GM12878 (cell line): Measurements from ENCODE around the gene YDJC. TPM values are rescaled to one million over a fixed set of nuclear protein-coding genes. Genes with fewer than 3 reads are reported as not detected.

Source experiments
- ATAC-seq: fragments of 200-7000 bp; cut with Tn5 transposase; 3 replicates; pipeline ENCODE4 v1.9.1; 2020; ENCODE audit warnings: mild to moderate bottlenecking, moderate library complexity
- BruUV-seq: library from RNA; stranded (reverse); fragments of 400-500 nt; replicated peaks from 2 replicates; lab custom pipeline; 2021; lab: Mats Ljungman, UMichigan
- CTCF ChIA-PET: fragments of 300-600 bp; sonication (Branson Sonifier 250); formaldehyde crosslinking; extraction: SDS; loops from one replicate; lab custom pipeline; 2021; ENCODE audit warnings: inconsistent platforms; lab: Yijun Ruan, JAX
- POLR2A ChIA-PET: fragments of 350-600 bp; formaldehyde crosslinking; extraction: SDS; loops from one replicate; lab custom pipeline; 2021; ENCODE audit warnings: inconsistent platforms; lab: Charles Lee
- RAD21 ChIA-PET: fragments of 300-600 bp; sonication (Branson Sonifier 250); formaldehyde crosslinking; loops from one replicate; lab custom pipeline; 2023; ENCODE audit warnings: antibody characterized with exemption; ENCODE audit not compliant: unreplicated experiment; lab: Charles Lee
- SMC1A ChIA-PET: fragments of 300-600 bp; sonication (Branson Sonifier 250); formaldehyde crosslinking; loops from one replicate; lab custom pipeline; 2023; ENCODE audit not compliant: unreplicated experiment, uncharacterized antibody; lab: Charles Lee
- DNase-seq: peaks from one replicate; pipeline ENCODE4 v3.0.0-alpha.2; 2011; ENCODE audit warnings: low read depth, low spot score
- FAIRE-seq: peaks from 3 replicates; lab custom pipeline; 2011; peaks lifted over from hg19 to GRCh38; lab: Jason Lieb, UNC
- H2AFZ ChIP-seq: 2 replicates; pipeline ENCODE4 v1.6.0; 2011; ENCODE audit warnings: low read depth, low read length, control low read depth; ENCODE audit not compliant: control insufficient read depth
- H3K27ac ChIP-seq: 2 replicates; pipeline ENCODE4 v1.5.1; 2011; ENCODE audit warnings: control low read depth; ENCODE audit not compliant: control insufficient read depth, insufficient read depth
- H3K27me3 ChIP-seq, 2 experiments: replicated peaks in 1 of 2; 2 replicates each; pipeline versions ENCODE4 v1.6.0 to v1.6.1; 2011; ENCODE audit warnings: low read length in 1 of 2; ENCODE audit not compliant: control insufficient read depth in 2 of 2, insufficient read depth in 2 of 2
- H3K36me3 ChIP-seq, 2 experiments: 2 replicates each; pipeline ENCODE4 v1.5.1; 2011; ENCODE audit warnings: low read length in 1 of 2; ENCODE audit not compliant: control insufficient read depth in 2 of 2, insufficient read depth in 2 of 2
- H3K4me1 ChIP-seq: 2 replicates; pipeline ENCODE4 v1.6.1; 2011; ENCODE audit warnings: mild to moderate bottlenecking, low read length, moderate library complexity, mixed read lengths; ENCODE audit not compliant: control insufficient read depth, insufficient read depth
- H3K4me2 ChIP-seq: 2 replicates; pipeline ENCODE4 v1.6.0; 2011; ENCODE audit warnings: control low read depth; ENCODE audit not compliant: control insufficient read depth, insufficient read depth
- H3K4me3 ChIP-seq: fragments of 200-600 bp; sonication (generic); 2 replicates; pipeline ENCODE4 v1.5.1; 2016
- H3K79me2 ChIP-seq: 2 replicates; pipeline ENCODE4 v1.6.0; 2011; ENCODE audit warnings: low read length; ENCODE audit not compliant: control insufficient read depth, insufficient read depth
- H3K9ac ChIP-seq: 2 replicates; pipeline ENCODE4 v1.8.0; 2011; ENCODE audit warnings: low read length, control low read depth, mixed read lengths; ENCODE audit not compliant: control insufficient read depth, insufficient read depth
- H3K9me3 ChIP-seq: replicated peaks from 3 replicates; pipeline ENCODE4 v1.5.1; 2011; ENCODE audit warnings: mild to moderate bottlenecking, low read length; ENCODE audit not compliant: control insufficient read depth, insufficient read depth
- H4K20me1 ChIP-seq: 2 replicates; pipeline ENCODE4 v1.6.0; 2011; ENCODE audit not compliant: control insufficient read depth, insufficient read depth
- KDM1A ChIP-seq: fragments of 200-600 bp; sonication (generic); IDR thresholded peaks from 2 replicates; pipeline ENCODE4 v1.6.1; 2016; ENCODE audit warnings: borderline replicate concordance
- LARP7 ChIP-seq: fragments of 450-650 bp; IDR thresholded peaks from 2 replicates; pipeline ENCODE4 v1.6.1; 2017; ENCODE audit warnings: mild to moderate bottlenecking
- MTA2 ChIP-seq: fragments of 450-650 bp; IDR thresholded peaks from 2 replicates; pipeline ENCODE4 v1.6.1; 2016; ENCODE audit warnings: low read depth, mild to moderate bottlenecking, moderate library complexity
- POLR2A ChIP-seq: IDR thresholded peaks from 2 replicates; pipeline ENCODE4 v1.6.1; 2011; ENCODE audit warnings: low read depth, mild to moderate bottlenecking, low read length
- POLR2AphosphoS5 ChIP-seq: IDR thresholded peaks from 2 replicates; pipeline ENCODE4 v1.6.1; 2011; ENCODE audit warnings: mild to moderate bottlenecking, low read length, inconsistent platforms
- RAD21 ChIP-seq: IDR thresholded peaks from 2 replicates; pipeline ENCODE4 v1.6.1; 2011; ENCODE audit warnings: mild to moderate bottlenecking, low read depth, low read length, moderate library complexity; ENCODE audit not compliant: insufficient read depth
- SMARCA5 ChIP-seq: fragments of 450-650 bp; IDR thresholded peaks from 2 replicates; pipeline ENCODE4 v1.6.1; 2017; ENCODE audit warnings: mild to moderate bottlenecking
- WGBS: methylation state at CpG from one replicate; pipeline ENCODE4 v1.1.6; 2016; ENCODE audit warnings: low lambda C conversion rate; ENCODE audit not compliant: insufficient replicate concordance, insufficient coverage; ENCODE audit errors: missing lambda C conversion rate; 5-methylcytosine and 5-hydroxymethylcytosine counted together
- in situ Hi-C: fragments of 300-500 bp; cut with MboI; formaldehyde crosslinking; loops from 9 replicates; pipeline ENCODE4 v1.14.3; 2018; ENCODE audit warnings: mixed read lengths
- intact Hi-C: fragments of 100-400 bp; cut with micrococcal nuclease; formaldehyde crosslinking; loops from one replicate; pipeline ENCODE4 v1.14.2; 2022; ENCODE audit not compliant: unreplicated experiment
- polyA plus RNA-seq, 11 experiments: library from polyadenylated mRNA; depleted of rRNA in 4 of 11; unstranded in 6 of 11; stranded (reverse) in 5 of 11; fragments of >200 nt; fragmentation: Nextera tagmentation in 4 of 11; fragmentation: Illumina TruSeq in 1 of 11; extraction: Ambion mirVana in 4 of 11; extraction: Trizol in 1 of 11; gene quantifications; 1 replicate in 1 of 11; 2 replicates in 10 of 11; pipeline versions ENCODE4 v1.2.1 to v1.2.3, GENCODE V29; 2011 to 2016; ENCODE audit warnings: inconsistent platforms in 2 of 11, missing spikeins in 2 of 11, low read depth in 1 of 11
- total RNA-seq, 4 experiments: library from RNA; depleted of rRNA in 3 of 4; stranded (reverse); fragments of >200 nt in 3 of 4; fragmentation: Illumina TruSeq in 1 of 4; extraction: Trizol in 1 of 4; gene quantifications; 2 replicates each; pipeline versions ENCODE4 v1.2.1 to v1.2.3, GENCODE V29; 2013 to 2021

Gene YDJC
- total and polyA plus RNA-seq, 10 of the 15 experiments (the other 5 are each of a cell fraction or from before 2014, with no cell fraction given) = 1.00 to 77.6 (median 38.4) TPM

- intact Hi-C loops = no loop called here
- Histone ChIP-seq H2AFZ (no peak overlapping the region), H4K20me1 (peaks cover 7% of the 10 kb centered on the region), H3K27ac (no peak overlapping the region), H3K4me2 (no peak overlapping the region), H3K9ac (no peak overlapping the region), H3K9me3 (no peaks in the 10 kb centered on the region), H3K27me3 (no peaks in the 10 kb centered on the region), H3K79me2 (peaks cover 27% of the 10 kb centered on the region), H3K4me1 (peaks cover 10% of the 10 kb centered on the region; the same call in 1 of the 2 replicates), H3K36me3 (peaks cover 11 to 26% of the 10 kb centered on the region in 2 experiments; a peak in 3 of 4 replicates), H3K4me3 (no peak overlapping the region)
- POLR2A ChIA-PET = interaction anchor here (1.2 kb wide), 1 partner anchor 17 kb away, joined by 4 read pairs; the partner anchor contains the start of gene SDF2L1
- WGBS = 86% methylated on average over 12 of the region's 12 CpGs
- RAD21 ChIA-PET = no interaction called here
- ATAC-seq = no peak
- no peak for FAIRE-seq
- TF ChIP-seq RAD21 (no peak), SMARCA5 (no peak), LARP7 (no peak), MTA2 (no peak), KDM1A (no peak), POLR2AphosphoS5 (peak; percentile 22; the same call in 1 of the 2 replicates), POLR2A (peak; percentile 65)
- SMC1A ChIA-PET = interaction anchor here (1.0 to 1.1 kb wide), 2 partner anchors 17 to 37 kb away, joined by 3 read pairs; partner anchors contain the start of gene SDF2L1
- no TSS peak for BruUV-seq
- no peak for DNase-seq
- in situ Hi-C loops = no loop called here
- CTCF ChIA-PET = interaction anchor here (0.7 to 3.7 kb wide), 10 partner anchors 9 to 46 kb away, joined by 3 to 14 read pairs (median 6); partner anchors contain the start of gene SDF2L1
Measured at GRCh38 chr22:21624880-21625791, 4.7 kb downstream of the YDJC start.
